GM12878 (cell line): ENCODE results near the gene HTR3C.

Experiments used
- CBX3 ChIP-seq: fragments of 200-600 bp; sonication (generic); IDR thresholded peaks from 2 replicates; pipeline ENCODE4 v1.6.1; 2016; ENCODE audit warnings: low read depth, borderline replicate concordance
- CEBPB ChIP-seq, 2 experiments: fragments of 150-350 bp in 1 of 2; IDR thresholded peaks; 2 replicates each; pipeline ENCODE4 v1.6.1; 2012 to 2014; ENCODE audit warnings: low read depth in 2 of 2, low read length in 2 of 2, borderline replicate concordance in 1 of 2, inconsistent platforms in 1 of 2
- DPF2 ChIP-seq: fragments of 450-650 bp; IDR thresholded peaks from 2 replicates; pipeline ENCODE4 v1.6.1; 2017; ENCODE audit warnings: mild to moderate bottlenecking
- EZH2 ChIP-seq: IDR thresholded peaks from 2 replicates; pipeline ENCODE4 v1.6.1; 2012; ENCODE audit warnings: low read depth, mild to moderate bottlenecking, control low read depth, inconsistent platforms, low read length, borderline replicate concordance; ENCODE audit not compliant: control insufficient read depth
- JUND ChIP-seq: IDR thresholded peaks from 2 replicates; pipeline ENCODE4 v1.6.1; 2012; ENCODE audit warnings: low read depth, mild to moderate bottlenecking, low read length, improper control_type of control experiment, moderate library complexity
- NRF1 ChIP-seq: conservative IDR thresholded peaks from 2 replicates; pipeline ENCODE4 v1.6.1; 2011; ENCODE audit warnings: mild to moderate bottlenecking, low read depth, low read length, improper control_type of control experiment
- POLR2A ChIP-seq: IDR thresholded peaks from 2 replicates; pipeline ENCODE4 v1.6.1; 2011; ENCODE audit warnings: low read depth, mild to moderate bottlenecking, low read length
- SIX5 ChIP-seq: IDR thresholded peaks from 2 replicates; pipeline ENCODE4 v1.6.1; 2011; ENCODE audit warnings: mild to moderate bottlenecking, low read depth, low read length, moderate library complexity; ENCODE audit not compliant: severe bottlenecking
- TAF1 ChIP-seq: IDR thresholded peaks from 2 replicates; pipeline ENCODE4 v1.6.1; 2011; ENCODE audit warnings: mild to moderate bottlenecking, low read depth, low read length, borderline replicate concordance
- TF ChIP-seq, protein P1 (sequence below): IDR thresholded peaks from 2 replicates; pipeline ENCODE4 v1.6.1; 2011; ENCODE audit warnings: borderline replicate concordance, low read depth, mild to moderate bottlenecking, moderate library complexity, low read length; ENCODE audit not compliant: insufficient read depth, poor library complexity, severe bottlenecking
- TF ChIP-seq, protein P2 (sequence below), 3 experiments: IDR thresholded peaks in 2 of 3; conservative IDR thresholded peaks in 1 of 3; 2 replicates each; pipeline ENCODE4 v1.5.1; 2011; ENCODE audit warnings: low read depth in 3 of 3, low read length in 3 of 3, mild to moderate bottlenecking in 3 of 3, control low read depth in 2 of 3, moderate library complexity in 2 of 3, inconsistent platforms in 1 of 3, mixed read lengths in 1 of 3; ENCODE audit not compliant: control insufficient read depth in 2 of 3, insufficient read depth in 1 of 3; ENCODE audit errors: extremely low read depth in 1 of 3
- TF ChIP-seq, protein P3 (sequence below): IDR thresholded peaks from 2 replicates; pipeline ENCODE4 v1.6.1; 2011; ENCODE audit warnings: low read depth, low read length, improper control_type of control experiment, borderline replicate concordance

DNA sequence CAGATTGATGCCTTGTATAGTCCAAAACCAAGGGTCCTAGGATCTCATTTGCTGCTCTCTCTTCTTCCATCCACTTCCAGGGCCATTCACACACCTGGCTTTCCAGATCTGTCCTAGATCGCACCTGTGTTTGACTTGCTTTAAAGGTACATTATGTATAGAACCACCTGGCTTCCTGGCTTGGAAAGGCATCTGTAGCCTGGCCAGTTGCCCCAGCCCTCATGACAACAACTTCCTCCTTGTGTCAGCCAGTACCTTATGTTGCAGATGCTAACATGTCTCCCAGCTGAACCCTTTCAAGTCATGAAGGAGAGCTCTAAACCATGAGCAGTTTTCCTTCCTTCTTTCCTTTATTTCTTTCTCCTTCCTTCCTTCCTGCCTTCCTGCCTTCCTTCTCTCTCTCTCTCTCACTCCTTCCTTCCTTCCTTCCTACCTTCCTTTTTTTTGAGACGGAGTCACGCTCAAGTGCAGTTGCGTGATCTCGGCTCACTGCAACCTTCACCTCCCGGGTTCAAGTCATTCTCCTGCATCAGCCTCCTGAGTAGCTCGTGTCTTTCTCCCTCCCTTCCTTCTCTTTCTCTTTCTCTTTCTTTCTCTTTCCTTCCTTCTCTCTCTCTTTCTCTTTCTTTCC, 2.5 kb upstream of the HTR3C start:
- TF ChIP-seq, protein P1, sequence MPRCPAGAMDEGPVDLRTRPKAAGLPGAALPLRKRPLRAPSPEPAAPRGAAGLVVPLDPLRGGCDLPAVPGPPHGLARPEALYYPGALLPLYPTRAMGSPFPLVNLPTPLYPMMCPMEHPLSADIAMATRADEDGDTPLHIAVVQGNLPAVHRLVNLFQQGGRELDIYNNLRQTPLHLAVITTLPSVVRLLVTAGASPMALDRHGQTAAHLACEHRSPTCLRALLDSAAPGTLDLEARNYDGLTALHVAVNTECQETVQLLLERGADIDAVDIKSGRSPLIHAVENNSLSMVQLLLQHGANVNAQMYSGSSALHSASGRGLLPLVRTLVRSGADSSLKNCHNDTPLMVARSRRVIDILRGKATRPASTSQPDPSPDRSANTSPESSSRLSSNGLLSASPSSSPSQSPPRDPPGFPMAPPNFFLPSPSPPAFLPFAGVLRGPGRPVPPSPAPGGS: no peak
- TF ChIP-seq POLR2A: no peak
- TF ChIP-seq, protein P2, sequence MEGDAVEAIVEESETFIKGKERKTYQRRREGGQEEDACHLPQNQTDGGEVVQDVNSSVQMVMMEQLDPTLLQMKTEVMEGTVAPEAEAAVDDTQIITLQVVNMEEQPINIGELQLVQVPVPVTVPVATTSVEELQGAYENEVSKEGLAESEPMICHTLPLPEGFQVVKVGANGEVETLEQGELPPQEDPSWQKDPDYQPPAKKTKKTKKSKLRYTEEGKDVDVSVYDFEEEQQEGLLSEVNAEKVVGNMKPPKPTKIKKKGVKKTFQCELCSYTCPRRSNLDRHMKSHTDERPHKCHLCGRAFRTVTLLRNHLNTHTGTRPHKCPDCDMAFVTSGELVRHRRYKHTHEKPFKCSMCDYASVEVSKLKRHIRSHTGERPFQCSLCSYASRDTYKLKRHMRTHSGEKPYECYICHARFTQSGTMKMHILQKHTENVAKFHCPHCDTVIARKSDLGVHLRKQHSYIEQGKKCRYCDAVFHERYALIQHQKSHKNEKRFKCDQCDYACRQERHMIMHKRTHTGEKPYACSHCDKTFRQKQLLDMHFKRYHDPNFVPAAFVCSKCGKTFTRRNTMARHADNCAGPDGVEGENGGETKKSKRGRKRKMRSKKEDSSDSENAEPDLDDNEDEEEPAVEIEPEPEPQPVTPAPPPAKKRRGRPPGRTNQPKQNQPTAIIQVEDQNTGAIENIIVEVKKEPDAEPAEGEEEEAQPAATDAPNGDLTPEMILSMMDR (IDR thresholded peaks at IDR 0.05 in 2 of 3, conservative IDR thresholded peaks at IDR 0.05 in 1 of 3; ENCODE audit: control insufficient read depth in 2 of 3, extremely low read depth in 1 of 3, insufficient read depth in 1 of 3, low read depth in 3 of 3, low read length in 3 of 3): no peak
- no peak for TF ChIP-seq JUND
- TF ChIP-seq TAF1: no peak
- no peak for TF ChIP-seq SIX5
- no peak for TF ChIP-seq CEBPB (IDR thresholded peaks at IDR 0.05; ENCODE audit: borderline replicate concordance in 1 of 2, low read depth in 2 of 2, low read length in 2 of 2)
- TF ChIP-seq, protein P3, sequence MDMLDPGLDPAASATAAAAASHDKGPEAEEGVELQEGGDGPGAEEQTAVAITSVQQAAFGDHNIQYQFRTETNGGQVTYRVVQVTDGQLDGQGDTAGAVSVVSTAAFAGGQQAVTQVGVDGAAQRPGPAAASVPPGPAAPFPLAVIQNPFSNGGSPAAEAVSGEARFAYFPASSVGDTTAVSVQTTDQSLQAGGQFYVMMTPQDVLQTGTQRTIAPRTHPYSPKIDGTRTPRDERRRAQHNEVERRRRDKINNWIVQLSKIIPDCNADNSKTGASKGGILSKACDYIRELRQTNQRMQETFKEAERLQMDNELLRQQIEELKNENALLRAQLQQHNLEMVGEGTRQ: no peak
- no peak for TF ChIP-seq DPF2
- TF ChIP-seq EZH2: no peak
- TF ChIP-seq NRF1: no peak
- TF ChIP-seq CBX3: no peak
